Astrocyte of the hippocampus (primary cell): ENCODE results near the gene AGRP.
A peak's percentile ranks its signal among the peaks of the same experiment; 100 is the strongest.
"Not testable (repeated sequence)": the region's sequence is repeated elsewhere in the genome, so short reads cannot be mapped to it uniquely, and the experiment has no call there.

ENCODE experiments used
- DNase-seq: peaks from one replicate; pipeline ENCODE4 v3.0.0; 2011; ENCODE audit warnings: low read depth, low spot score

AGRP gene

DNA sequence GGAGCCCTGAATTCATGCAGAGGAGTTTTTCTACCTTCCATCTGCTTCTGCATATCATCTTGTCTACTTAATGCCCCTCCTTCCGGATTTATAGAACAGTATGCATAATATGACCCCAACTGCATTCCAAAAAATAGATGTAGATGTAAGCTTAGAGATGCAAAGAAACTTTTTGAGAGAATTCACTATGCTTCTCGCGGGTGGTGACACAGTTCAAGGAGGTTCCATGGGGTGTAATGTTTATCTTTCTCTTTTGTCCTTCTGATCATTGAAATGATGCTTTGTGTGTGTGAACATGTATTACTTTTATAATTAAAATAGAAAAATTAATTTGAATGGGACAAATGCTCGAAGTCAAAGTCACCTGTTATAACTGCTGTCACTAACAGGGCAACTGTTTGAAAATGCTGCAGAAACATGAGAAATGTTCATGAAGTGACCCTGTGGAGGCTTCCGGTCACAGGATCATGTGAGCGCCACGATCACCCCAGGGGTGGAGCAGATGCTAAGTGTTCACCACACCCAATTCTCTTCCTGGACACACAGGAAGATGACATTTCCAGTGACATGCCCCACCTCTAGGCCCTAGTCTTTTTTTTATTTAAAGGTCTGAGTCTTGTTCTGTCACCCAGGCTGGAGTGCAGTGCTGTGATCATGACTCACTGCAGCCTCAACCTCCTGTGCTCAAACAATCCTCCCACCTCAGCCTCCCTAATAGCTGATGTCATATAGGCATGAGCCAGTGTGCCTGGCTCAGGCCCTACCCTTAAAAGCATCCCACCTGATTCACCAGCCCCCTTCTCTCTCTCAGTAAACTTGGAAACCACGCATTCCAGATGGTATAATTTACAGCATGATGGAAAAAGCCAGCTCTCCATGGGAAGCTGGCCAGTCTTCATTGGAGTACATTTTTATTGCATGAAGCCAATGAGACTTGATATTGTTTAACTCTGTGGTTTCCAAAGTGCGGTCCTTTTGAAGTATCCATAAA is 21.0 kb upstream of the AGRP start:
- peak; percentile 31 for DNase-seq

DNA sequence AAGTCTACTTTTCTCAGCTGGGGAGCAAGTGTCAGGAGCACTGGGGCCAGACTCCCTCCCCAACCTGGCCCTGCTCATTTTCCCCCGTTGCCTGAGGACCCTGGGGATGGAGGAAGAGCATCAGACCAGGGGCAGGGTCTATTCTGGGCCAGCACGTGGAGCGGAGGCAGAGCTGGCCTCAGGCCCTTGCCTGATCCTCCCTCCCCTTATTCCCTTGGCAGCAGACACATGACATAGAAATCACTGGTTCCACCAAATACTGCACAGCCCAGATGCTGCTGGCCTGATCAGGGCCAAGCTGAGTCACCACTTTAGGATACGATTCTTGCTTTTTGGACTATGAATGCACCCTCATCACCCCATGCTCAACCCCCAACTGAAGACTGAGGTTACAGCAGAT is 15.8 kb upstream of the AGRP start:
- no peak for DNase-seq

- DNase-seq, result no peak
Observed at GRCh38 chr16:67490335-67491096, 7.2 kb upstream of the AGRP start.

- no peak for DNase-seq
Observed at GRCh38 chr16:67489401-67490083, 6.2 kb upstream of the AGRP start.

- DNase-seq, result not testable (repeated sequence)
Observed at GRCh38 chr16:67487561-67487960, 4.2 kb upstream of the AGRP start.

GRCh38 chr16:67486805-67487204 is 3.5 kb upstream of the AGRP start:
- no peak for DNase-seq

GRCh38 chr16:67483731-67484525 is 581 bp upstream of the AGRP start:
- no peak for DNase-seq

DNA sequence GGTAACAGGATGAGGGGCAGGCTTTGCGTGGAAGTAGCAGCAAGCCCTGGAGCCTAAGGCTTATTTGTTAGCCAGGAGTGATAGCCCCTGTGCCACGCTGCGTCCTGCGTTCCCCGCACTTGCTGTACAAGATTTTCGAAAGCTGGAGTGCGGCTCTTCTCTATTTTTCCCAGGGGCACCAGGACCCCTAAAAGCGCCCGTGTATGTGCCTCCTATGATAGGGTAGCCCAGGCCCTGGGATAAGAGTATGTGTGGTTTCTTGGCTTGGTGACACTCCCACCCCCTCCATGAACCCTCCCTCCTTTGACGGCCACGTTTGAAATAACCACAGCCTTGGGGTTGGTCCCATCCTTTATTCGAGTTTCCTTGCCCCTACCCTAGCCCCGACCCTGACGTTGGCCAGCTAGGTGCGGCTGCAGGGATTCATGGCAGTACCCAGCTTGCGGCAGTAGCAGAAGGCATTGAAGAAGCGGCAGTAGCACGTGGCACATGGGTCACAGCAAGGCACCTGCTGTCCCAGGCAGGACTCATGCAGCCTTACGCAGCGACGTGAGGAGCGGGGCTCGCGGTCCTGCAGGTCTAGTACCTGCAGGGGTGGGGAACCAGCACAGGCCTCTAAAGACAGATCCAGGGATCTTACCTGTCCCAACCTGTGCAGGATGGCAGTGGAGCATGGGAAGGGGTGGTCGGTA is 968 bp downstream of the AGRP start:
- no peak for DNase-seq

GRCh38 chr16:67481561-67482232 is 1.6 kb downstream of the AGRP start:
- DNase-seq, result peak; percentile 25

DNA sequence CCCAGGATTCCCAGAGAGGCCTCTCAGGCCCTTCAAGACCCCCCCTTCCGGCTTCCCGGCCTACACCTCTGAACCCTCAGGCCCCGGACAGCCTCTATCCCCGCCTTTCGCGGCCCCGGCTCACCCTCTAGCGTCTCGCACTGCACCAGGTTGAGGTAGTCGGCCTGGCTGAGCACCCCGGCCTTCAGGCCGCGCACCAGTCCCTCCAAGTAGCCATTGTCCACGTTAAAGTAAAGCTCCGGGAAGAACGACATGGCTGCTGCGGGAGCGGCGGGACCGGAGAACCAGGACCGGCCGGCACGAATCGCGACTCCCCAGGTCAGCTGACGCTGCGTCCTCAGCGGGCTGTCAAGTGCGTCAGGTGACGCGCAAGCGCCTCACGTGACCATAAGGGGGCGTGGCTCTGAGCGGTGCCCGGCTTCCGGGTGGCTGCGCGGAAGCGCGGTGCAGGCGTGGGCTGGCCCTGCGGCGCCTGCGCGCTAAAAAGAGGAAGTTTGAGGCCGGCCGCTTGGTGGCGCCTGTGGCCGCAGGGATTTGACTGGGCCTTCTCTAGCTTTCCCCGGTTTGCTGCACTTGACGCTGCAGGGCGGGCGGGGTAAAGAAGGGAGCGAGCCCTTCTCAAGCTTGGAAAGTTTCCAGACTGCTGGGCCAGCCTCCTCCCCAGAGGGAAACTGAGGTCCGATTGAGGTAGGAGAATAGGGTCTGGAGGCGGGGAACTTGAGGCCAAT is 2.4 kb downstream of the AGRP start, which contains the start of gene ATP6V0D1:
Gene ATP6V0D1 (minus strand): TSS at position 325 of the 728 bp plus-strand sequence. CDS start 71 bp downstream, at position 254.
- peak; percentile 100 for DNase-seq

GRCh38 chr16:67477960-67478554 is 5.3 kb downstream of the AGRP start:
- DNase-seq, result no peak

GRCh38 chr16:67474551-67475455 is 8.5 kb downstream of the AGRP start:
- no peak for DNase-seq

- DNase-seq, result no peak
Observed at GRCh38 chr16:67471758-67472384, 11.5 kb downstream of the AGRP start.

- DNase-seq, result peak; percentile 31
Observed at GRCh38 chr16:67470359-67470758, 13.0 kb downstream of the AGRP start.

- no peak for DNase-seq
Observed at GRCh38 chr16:67468731-67469130, 14.6 kb downstream of the AGRP start.

- no peak for DNase-seq
Observed at GRCh38 chr16:67466581-67466980, 16.8 kb downstream of the AGRP start.

DNA sequence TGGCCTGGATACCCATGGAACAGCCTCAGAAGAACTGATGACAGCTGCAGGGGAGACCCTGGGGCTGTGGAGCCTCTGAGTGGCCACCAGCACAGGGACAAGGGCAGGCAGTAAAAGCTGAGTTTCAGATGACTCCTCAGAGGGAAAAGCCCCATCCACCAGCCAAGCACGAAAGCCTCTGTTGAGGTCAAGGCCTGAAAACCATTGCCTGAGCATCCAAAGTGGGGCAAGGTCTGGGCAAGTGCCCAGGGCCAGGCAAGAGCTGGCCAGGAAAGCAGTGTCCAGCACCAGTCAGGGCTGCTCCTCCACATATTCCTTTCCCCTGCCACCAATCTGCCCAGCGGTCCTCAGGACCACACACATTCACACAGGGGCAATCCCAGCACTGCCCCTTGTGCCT is 18.8 kb downstream of the AGRP start:
- DNase-seq, result no peak
